Right cardiac atrium (tissue), 5 donors: ENCODE measurements around the gene TSACC. TPM values are rescaled to one million over a fixed set of nuclear protein-coding genes. Genes with fewer than 3 reads are reported as not detected.
A peak's percentile ranks its signal among the peaks of the same experiment; 100 is the strongest.
"Not testable (repeated sequence)": the region's sequence is repeated elsewhere in the genome, so short reads cannot be mapped to it uniquely, and the experiment has no call there.

ENCODE experiments used
- ATAC-seq, 2 donors: fragments of 200-7000 bp; cut with Tn5 transposase; one replicate each; pipeline versions ENCODE4 v1.8.0 to v1.9.1; 2020; ENCODE audit warnings: moderate library complexity in 2 of 2, mild to moderate bottlenecking in 1 of 2
- DNase-seq, 3 donors: peaks; one replicate each; pipeline ENCODE4 v3.0.0-alpha.2; 2020
- H3K27ac ChIP-seq: one replicate; pipeline ENCODE4 v1.5.1; 2013; ENCODE audit warnings: mild to moderate bottlenecking, low read length, control low read depth, moderate library complexity
- H3K27me3 ChIP-seq: one replicate; pipeline ENCODE4 v1.6.1; 2013; ENCODE audit not compliant: control insufficient read depth, insufficient read depth
- H3K4me1 ChIP-seq: one replicate; pipeline ENCODE4 v1.6.1; 2013; ENCODE audit warnings: low read length; ENCODE audit not compliant: control insufficient read depth, insufficient read depth
- H3K4me3 ChIP-seq: one replicate; pipeline ENCODE4 v1.5.1; 2013; ENCODE audit warnings: low read length, control low read depth
- H3K9me3 ChIP-seq: one replicate; pipeline ENCODE4 v1.6.1; 2013; ENCODE audit warnings: low read length; ENCODE audit not compliant: control insufficient read depth
- WGBS: extraction: QIAGEN DNeasy Blood & Tissue Kit; methylation state at CpG from one replicate; pipeline ENCODE4 v1.1.7; 2013; 5-methylcytosine and 5-hydroxymethylcytosine counted together
- intact Hi-C, 4 donors: fragments of 100-400 bp; cut with DNase I; formaldehyde crosslinking; loops; one replicate each; pipeline versions ENCODE4 v1.11.0 to v1.14.0; 2022 to 2023
- polyA plus RNA-seq: library from polyadenylated mRNA; stranded (reverse); fragments of 200-250 nt; gene quantifications from one replicate; pipeline ENCODE4 v1.2.3, GENCODE V29; 2013
- total RNA-seq, 4 donors: library from RNA; stranded (reverse); fragmentation: NEBNext Ultra II Directional; extraction: Animal tissue kit (Norgen Biotek cat#: 25700); gene quantifications; one replicate each; pipeline ENCODE4 v1.2.1, GENCODE V29; 2021
- donor health status: healthy with polysubstance abuse.
- donor health status: DM: no; HTN: yes; CAD: no.
- donor health status: DM: no; HTN: no; CAD: no.
- donor health status: DM: no; HTN: yes; CAD: no; lungs with severe emphysema.
- donor health status: DM: yes; HTN: yes; CAD: no.

The TSACC gene
- total and polyA plus RNA-seq, 5 donors: 0.38 TPM; not detected in 4

DNA sequence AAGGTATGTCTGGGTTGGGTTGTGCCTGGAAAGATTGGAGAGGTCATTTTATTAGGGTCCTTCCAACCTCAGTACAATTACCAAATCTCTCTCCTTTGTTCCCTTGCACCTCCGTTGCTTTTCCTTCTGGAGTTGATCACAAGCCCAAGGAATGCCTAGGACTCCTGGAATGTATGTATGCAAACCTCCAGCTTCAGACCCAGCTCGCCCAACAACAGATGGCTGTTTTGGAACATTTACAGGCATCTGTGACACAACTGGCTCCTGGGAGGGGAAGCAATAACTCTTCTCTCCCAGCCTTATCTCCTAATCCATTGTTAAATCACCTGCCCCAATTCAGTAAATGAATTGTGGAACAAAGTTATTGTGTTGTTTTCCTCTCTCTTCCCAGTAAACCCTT lies 8.3 kb downstream of the TSACC start:
- ATAC-seq (no peak), DNase-seq (no peak)
- no peak overlapping the region for H3K27ac ChIP-seq
- 47% methylated on average over 2 of the region's 2 CpGs for WGBS
- no peaks in the 10 kb centered on the region for H3K27me3 ChIP-seq
- H3K4me3 ChIP-seq: no peak overlapping the region
- no peaks in the 10 kb centered on the region for H3K4me1 ChIP-seq
- intact Hi-C loops: no loop called here
- H3K9me3 ChIP-seq: no peaks in the 10 kb centered on the region

DNA sequence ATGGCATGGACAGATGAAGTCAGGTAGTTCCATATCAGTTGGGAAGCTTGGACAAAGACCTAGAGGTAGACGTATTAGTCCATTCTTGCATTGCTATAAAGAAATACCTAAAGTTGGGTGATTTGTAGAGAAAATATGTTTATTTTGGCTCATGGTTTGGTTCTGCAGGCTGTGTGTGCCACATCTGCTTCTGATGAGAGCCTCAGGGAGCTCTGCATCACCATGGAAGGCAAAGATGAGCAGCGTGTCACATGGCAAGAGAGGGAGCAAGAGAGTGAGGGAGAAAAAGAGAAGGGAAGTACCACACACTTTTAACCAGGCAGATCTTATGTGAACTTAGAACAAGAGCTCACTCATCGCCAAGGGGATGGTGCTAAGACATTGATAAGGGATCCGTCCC lies 9.0 kb downstream of the TSACC start:
- Histone ChIP-seq H3K27me3 (no peaks in the 10 kb centered on the region), H3K4me1 (no peaks in the 10 kb centered on the region), H3K9me3 (no peaks in the 10 kb centered on the region), H3K27ac (no peak overlapping the region), H3K4me3 (no peak overlapping the region)
- no peak for DNase-seq
- intact Hi-C loops: no loop called here
- 49% methylated on average over 4 of the region's 4 CpGs for WGBS
- ATAC-seq: no peak

DNA sequence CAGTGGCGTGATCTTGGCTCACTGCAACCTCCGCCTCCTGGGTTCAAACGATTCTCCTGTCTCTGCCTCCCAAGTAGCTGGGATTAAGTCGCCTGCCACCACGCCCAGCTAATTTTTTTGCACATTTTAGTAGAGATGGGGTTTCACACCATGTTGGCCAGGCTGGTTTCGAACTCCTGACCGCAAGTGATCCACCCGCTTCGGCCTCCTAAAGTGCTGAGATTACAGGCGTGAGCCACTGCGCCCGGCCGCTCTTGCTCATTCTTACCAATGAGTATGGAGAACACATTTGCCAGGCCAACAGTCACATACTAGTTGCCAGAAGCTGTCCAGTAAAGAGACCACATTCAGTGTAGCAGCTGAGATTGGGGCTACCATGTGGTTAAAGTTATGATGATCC lies 14.2 kb downstream of the TSACC start:
- intact Hi-C loops, H3K4me3 ChIP-seq, H3K27ac ChIP-seq, ATAC-seq, DNase-seq, H3K4me1 ChIP-seq, H3K9me3 ChIP-seq, H3K27me3 ChIP-seq: not testable (repeated sequence)
- WGBS: 91% methylated on average over 13 of the region's 13 CpGs

DNA sequence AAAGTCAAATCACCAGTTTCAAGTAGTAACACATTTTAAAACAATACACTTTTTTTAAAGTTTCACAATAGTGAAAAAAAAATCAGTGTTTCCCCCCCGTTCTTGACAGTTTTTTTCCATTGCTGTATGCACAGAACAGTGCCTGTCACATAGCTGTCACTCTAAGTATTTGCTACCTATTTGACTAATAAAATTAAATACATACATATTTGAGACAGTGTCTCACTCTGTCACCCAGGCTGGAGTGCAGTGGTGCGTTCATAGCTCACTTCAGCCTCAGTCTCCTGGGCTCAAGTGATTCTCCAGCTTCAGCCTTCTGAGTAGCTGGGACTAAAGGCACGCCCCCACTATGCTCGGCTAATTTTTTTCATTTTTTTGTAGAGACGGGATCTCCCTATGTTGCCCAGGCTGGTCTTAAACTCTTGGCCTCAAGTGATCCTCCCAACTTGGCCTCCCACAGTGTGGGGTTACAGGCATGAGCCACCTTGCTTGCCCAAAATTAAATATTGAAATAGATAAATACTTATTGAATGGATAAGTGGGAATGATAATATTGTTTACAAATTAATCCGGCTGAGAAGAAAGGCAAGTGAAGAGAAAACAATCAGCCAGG lies 18.0 kb downstream of the TSACC start:
- 52% methylated on average over 6 of the region's 6 CpGs for WGBS
- no peaks in the 10 kb centered on the region for H3K9me3 ChIP-seq
- H3K27me3 ChIP-seq: no peaks in the 10 kb centered on the region
- DNase-seq: no peak
- H3K4me1 ChIP-seq: no peaks in the 10 kb centered on the region
- no peak for ATAC-seq
- no peak overlapping the region for H3K4me3 ChIP-seq
- intact Hi-C loops: no loop called here
- no peak overlapping the region for H3K27ac ChIP-seq

DNA sequence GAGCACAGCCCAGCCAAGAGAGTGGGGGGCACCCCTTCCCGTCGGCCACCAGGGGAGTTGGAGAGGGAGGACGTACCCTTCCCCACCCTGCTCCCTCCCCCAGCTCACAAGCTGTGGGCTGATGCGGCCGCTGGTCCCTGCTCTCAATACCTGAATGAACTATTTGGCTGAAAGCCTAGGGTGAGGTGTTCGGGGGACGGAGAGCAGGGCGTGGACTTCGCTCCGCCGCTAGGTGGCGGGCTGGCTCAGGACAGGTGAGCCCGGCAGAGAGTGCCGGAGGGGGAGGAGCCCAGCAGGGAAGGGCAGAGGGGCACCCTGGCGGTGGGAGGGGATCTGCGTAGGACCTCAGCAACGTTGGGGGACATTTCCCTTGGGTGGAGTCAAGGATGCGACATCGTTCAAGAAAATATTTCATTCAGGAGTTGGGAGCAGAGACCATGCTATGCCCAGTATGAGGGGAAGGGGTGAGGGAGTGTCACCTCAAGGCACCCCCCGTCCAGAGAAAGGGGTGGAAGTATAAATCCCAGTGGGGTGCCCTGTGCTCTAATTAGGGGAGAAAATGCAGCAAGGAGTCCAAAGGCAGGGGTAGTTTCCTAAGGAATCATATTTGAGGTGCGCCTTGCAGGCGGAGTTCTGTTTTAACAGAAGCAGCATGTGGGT lies 18.7 kb downstream of the TSACC start:
- peak in 2 of 3 donors; percentile 35 to 75 for DNase-seq
- Histone ChIP-seq H3K9me3 (no peaks in the 10 kb centered on the region), H3K4me3 (no peak overlapping the region), H3K27ac (no peak overlapping the region), H3K27me3 (no peaks in the 10 kb centered on the region), H3K4me1 (no peaks in the 10 kb centered on the region)
- WGBS: 9% methylated on average over 22 of the region's 22 CpGs
- intact Hi-C loops: no loop called here
- ATAC-seq: peak; percentile 67 to 80

DNA sequence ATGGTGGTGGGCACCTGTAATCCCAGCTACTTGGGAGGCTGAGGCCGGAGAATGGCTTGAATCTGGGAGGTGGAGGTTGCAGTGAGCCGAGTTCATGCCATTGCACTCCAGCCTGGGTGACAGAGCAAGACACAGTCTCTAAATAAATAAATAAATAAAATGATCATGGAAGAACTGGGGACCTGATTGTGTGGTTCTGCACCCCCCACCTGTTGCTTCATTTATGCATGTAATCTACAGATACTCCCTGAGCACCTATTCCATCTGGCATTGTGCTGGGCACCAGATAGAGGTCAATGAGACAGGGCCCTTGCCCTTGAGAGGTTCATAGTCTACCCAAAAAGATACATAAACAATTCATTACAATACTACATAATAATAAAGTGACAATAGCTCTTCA lies 19.7 kb downstream of the TSACC start:
- DNase-seq (no peak), ATAC-seq (no peak)
- 90% methylated on average over 2 of the region's 2 CpGs for WGBS
- Histone ChIP-seq H3K4me3 (no peak overlapping the region), H3K4me1 (no peaks in the 10 kb centered on the region), H3K27me3 (no peaks in the 10 kb centered on the region), H3K9me3 (no peaks in the 10 kb centered on the region), H3K27ac (no peak overlapping the region)
- intact Hi-C loops: no loop called here

DNA sequence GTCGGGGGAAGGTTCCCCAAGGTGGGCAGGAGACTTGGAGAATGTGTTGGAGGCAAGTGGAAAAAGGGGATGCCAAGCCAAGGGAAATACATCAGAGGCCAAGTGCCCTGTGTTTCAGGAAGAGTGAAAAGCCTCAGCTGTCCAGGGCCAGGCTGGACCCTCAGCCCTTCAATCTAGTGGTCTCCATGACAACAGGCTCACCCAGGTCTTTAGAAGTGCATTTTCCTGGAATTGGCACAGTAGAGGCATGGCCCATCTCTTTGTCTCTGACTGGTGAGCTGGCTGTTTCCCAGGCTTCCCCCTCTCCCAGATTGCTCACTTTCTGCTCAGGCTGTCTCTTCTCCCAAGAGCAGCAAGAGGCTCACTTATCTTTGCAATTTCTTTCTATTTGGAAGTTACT lies 20.3 kb downstream of the TSACC start:
- intact Hi-C loops: no loop called here
- ATAC-seq: no peak

DNA sequence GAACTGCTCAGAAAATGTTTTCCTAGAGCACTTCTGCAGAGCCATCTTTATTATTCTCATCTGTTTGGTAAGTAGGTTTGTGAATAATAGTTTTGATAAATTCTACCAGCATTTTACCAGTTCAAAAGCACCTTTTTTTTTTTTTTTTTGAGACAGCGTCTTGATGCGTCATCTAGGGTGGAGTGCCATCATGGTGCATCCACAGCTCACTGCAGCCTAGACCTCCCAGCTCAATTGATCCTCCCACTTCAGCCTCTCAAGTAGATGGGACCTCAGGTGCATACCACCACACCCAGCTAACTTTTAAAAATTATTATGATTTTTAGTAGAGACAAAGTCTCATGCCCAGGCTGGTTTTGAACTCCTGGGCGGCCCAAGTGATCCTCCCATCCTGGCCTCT lies 20.9 kb downstream of the TSACC start:
- intact Hi-C loops: no loop called here
- Histone ChIP-seq H3K4me1 (no peaks in the 10 kb centered on the region), H3K9me3 (no peaks in the 10 kb centered on the region), H3K4me3 (no peak overlapping the region), H3K27ac (no peak overlapping the region), H3K27me3 (no peaks in the 10 kb centered on the region)
- 93% methylated on average over 3 of the region's 3 CpGs for WGBS
- ATAC-seq (no peak), DNase-seq (no peak)

More for the DNA sequence above, 20.3 kb downstream of the TSACC start:
- no peaks in the 10 kb centered on the region for H3K27me3 ChIP-seq
- no peak for DNase-seq
- H3K4me1 ChIP-seq: no peaks in the 10 kb centered on the region
- no peaks in the 10 kb centered on the region for H3K9me3 ChIP-seq
- WGBS: 89% methylated on average over 1 of the region's 1 CpG
- no peak overlapping the region for H3K27ac ChIP-seq
- no peak overlapping the region for H3K4me3 ChIP-seq

DNA sequence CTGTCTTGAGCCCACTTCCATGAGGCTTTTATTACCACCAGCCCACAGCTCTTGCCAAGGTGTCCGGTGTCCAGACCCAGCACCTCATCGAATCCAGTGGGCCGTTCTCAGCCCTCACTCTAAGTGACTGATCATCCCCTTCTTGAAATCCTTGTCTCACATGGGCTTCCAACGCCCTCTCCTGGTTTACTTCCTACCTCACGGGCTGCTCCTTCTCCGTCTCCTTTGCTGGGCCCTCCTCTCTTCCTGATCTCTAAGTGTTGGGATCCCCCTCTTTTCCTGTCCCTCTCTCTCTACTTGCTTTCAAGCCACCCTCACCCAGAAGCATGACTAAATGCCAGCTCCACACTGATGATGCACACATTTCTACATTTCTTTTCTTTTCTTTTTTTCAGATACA lies 21.6 kb downstream of the TSACC start:
- DNase-seq (no peak), ATAC-seq (peak in 1 of 2 donors; percentile 17)
- WGBS: 27% methylated on average over 6 of the region's 6 CpGs
- H3K9me3 ChIP-seq: no peaks in the 10 kb centered on the region
- no peak overlapping the region for H3K27ac ChIP-seq
- no peaks in the 10 kb centered on the region for H3K27me3 ChIP-seq
- H3K4me1 ChIP-seq: no peaks in the 10 kb centered on the region
- no peak overlapping the region for H3K4me3 ChIP-seq
- intact Hi-C loops: no loop called here

DNA sequence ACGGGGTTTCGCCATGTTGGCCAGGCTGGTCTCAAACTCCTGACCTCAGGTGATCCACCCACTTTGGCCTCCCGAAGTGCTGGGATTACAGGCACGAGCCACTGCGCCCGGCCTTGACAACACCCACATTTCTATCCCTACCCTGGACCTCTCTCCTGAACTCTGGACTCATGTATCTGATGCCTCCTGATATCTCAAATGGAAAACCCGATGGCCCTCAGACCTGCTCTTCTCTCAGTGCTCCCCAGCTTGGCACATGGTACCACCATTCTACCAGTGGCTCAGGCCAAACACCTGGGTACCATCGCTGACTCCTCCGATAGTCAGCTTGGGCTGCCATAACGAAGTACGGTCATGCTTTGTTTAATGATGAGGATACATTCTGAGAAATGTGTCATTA lies 22.2 kb downstream of the TSACC start:
- ATAC-seq (no peak), DNase-seq (no peak)
- H3K27me3 ChIP-seq: no peaks in the 10 kb centered on the region
- H3K9me3 ChIP-seq: no peaks in the 10 kb centered on the region
- intact Hi-C loops: no loop called here
- 94% methylated on average over 11 of the region's 11 CpGs for WGBS
- no peak overlapping the region for H3K4me3 ChIP-seq
- H3K4me1 ChIP-seq: no peaks in the 10 kb centered on the region
- no peak overlapping the region for H3K27ac ChIP-seq

DNA sequence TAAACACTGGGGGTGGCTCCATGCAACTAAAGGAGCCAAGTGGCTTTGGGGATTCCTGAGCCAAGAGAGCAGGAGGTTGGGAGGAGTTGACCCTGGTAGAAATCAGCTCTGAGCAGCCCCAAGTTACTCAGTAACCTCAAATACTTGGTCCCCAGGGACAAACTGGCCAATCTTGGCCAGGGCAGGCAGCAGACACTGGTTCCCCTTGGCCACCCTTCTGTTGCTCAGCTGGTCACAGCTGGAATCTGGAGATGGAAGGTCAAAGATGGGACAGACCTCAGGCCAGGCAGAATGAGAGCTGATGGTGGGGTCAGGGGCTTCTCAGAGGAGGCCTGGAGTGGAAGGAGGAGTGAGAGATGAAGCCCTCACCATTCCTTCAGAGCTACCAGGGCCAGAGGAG lies 27.4 kb downstream of the TSACC start:
- Histone ChIP-seq H3K4me3 (no peak overlapping the region), H3K9me3 (no peaks in the 10 kb centered on the region), H3K27ac (no peak overlapping the region), H3K4me1 (no peaks in the 10 kb centered on the region), H3K27me3 (no peaks in the 10 kb centered on the region)
- no peak for DNase-seq
- no peak for ATAC-seq
- intact Hi-C loops: no loop called here
